ENCODE data around the gene COPS3.

DNA sequence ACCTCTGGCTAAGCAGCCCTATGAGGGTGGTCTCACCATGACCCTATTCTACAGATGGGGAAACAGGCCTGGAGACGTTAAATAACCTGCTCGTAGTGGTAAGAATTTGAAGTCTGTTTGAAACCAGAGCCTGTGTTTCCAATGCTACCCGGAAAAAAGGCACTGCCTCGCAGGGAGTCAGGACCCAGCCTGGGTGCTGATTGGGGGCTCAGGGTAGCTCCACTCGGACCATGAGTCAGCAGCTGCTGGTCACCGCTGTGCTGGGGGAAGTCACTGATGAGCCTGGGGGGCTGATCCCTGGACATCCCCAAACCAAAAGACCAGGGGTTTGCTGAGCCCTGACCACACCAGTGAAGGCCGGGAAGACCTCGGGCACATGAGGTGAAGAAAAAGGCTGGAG, 65.5 kb downstream of the COPS3 start:
- TF ChIP-seq CTCF (IDR thresholded peaks at IDR 0.05), result no peak
- no peak for TF ChIP-seq EP300 (IDR thresholded peaks at IDR 0.05)
- TF ChIP-seq POLR2A (IDR thresholded peaks at IDR 0.05), result no peak

Data from ovary (tissue), 3 donors.